ENCODE measurements around the gene RABGGTA.

DNA sequence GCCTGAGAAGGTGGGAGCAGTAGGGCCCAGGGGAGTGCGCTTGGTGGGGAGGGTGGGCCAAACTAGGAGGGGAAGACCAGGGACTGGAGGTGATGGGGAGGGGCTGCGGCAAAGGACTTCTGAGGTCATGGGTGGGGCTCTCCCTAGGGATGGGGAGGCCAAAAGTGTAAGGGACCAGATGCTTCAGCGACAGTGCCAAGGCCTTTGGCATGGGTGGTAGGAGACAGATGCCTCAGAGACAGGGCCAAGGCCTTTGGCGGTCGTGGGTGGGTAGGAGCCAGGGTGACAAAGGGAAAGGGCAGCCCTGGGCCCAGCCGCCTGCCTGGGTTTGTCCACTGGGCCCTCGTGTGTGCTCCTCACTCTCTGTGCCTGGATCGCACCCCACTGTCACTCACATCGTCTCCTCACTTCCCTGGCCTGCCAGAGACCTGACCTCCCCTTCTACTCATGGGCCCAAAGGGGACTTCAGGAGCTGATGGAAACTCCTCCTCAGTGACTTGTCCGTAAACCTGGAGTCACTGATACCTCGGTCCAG lies 13.2 kb upstream of the RABGGTA start:
- TF ChIP-seq, protein P1, sequence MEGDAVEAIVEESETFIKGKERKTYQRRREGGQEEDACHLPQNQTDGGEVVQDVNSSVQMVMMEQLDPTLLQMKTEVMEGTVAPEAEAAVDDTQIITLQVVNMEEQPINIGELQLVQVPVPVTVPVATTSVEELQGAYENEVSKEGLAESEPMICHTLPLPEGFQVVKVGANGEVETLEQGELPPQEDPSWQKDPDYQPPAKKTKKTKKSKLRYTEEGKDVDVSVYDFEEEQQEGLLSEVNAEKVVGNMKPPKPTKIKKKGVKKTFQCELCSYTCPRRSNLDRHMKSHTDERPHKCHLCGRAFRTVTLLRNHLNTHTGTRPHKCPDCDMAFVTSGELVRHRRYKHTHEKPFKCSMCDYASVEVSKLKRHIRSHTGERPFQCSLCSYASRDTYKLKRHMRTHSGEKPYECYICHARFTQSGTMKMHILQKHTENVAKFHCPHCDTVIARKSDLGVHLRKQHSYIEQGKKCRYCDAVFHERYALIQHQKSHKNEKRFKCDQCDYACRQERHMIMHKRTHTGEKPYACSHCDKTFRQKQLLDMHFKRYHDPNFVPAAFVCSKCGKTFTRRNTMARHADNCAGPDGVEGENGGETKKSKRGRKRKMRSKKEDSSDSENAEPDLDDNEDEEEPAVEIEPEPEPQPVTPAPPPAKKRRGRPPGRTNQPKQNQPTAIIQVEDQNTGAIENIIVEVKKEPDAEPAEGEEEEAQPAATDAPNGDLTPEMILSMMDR (conservative IDR thresholded peaks at IDR 0.05; ENCODE audit: low read length), result no peak
- TF ChIP-seq EZH2phosphoT487 (IDR thresholded peaks at IDR 0.05; ENCODE audit: borderline replicate concordance, low read depth, low read length), result no peak

All from OCI-LY7 (cell line).